Measurements from ENCODE around the gene MSLN. TPM values are rescaled to one million over a fixed set of nuclear protein-coding genes. Genes with fewer than 3 reads are reported as not detected.

The MSLN gene
- total and polyA plus RNA-seq, 2 experiments from 2014 or later, result 0.10 TPM; not detected in 1

DNA sequence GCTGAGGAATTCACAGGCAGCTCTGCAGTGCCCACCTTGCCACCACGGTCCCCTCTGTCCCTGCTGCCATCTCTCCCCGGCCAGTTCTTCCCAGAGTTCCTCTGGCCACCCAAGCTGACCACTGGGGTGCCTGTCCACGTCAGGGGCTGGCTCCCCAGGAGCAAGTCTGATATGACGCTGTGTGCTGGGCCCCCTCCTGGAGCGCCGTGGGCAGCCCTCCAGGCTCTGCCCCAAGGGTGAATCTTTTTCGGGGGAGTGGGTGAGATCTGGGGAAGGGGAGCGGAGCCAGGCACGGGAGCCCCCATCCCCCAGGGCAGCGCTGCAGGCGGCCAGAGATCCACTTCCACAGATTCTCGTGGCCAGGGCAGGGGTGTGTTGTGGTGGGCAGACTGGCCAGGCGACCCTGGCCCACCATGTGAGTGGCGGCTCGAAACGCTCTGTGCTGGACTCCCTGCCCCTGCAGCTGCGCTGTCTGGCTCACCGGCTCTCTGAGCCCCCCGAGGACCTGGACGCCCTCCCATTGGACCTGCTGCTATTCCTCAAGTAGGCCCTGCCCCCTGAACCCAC is 3.7 kb downstream of the MSLN start:
- no peak overlapping the region for H3K27ac ChIP-seq (ENCODE audit: low read depth)
- Mint-ChIP-seq H3K9me3 (no peaks in the 10 kb centered on the region; the same call in 2 of the 3 replicates), H3K27ac (no peak overlapping the region), H3K4me3 (no peak overlapping the region), H3K4me1 (no peaks in the 10 kb centered on the region; the same call in 1 of the 3 replicates), H3K36me3 (ENCODE audit: low read depth) (no peaks in the 10 kb centered on the region), H3K27me3 (ENCODE audit: insufficient read depth, low read depth, poor library complexity) (peaks cover 17% of the 10 kb centered on the region)
- TF ChIP-seq EZH2 (IDR thresholded peaks at IDR 0.05; ENCODE audit: low read depth, unreplicated experiment) (no peak), ZNF331 (CRISPR knock-in tag; IDR thresholded peaks at IDR 0.05; ENCODE audit: low read depth) (no peak), POLR2AphosphoS5 (IDR thresholded peaks at IDR 0.05; ENCODE audit: low read depth) (no peak), JUNB (IDR thresholded peaks at IDR 0.05; ENCODE audit: unreplicated experiment) (no peak)
- no peaks in the 10 kb centered on the region for H3K9me2 ChIP-seq (ENCODE audit: insufficient read depth)
- no peaks in the 10 kb centered on the region for H3K79me2 ChIP-seq (replicated peaks; ENCODE audit: insufficient read depth)
- H3K4me1 ChIP-seq (ENCODE audit: insufficient read depth), result no peaks in the 10 kb centered on the region
- no peaks in the 10 kb centered on the region for H3K36me3 ChIP-seq (ENCODE audit: insufficient read depth)
- DNase-seq (ENCODE audit: low spot score) (no peak), ATAC-seq (no peak)
- H3K27me3 ChIP-seq (ENCODE audit: insufficient read depth), result no peaks in the 10 kb centered on the region
- H4K20me1 ChIP-seq (replicated peaks; ENCODE audit: insufficient read depth), result no peaks in the 10 kb centered on the region
- no peak overlapping the region for H3K4me3 ChIP-seq
- H2AFZ ChIP-seq, result no peak overlapping the region
- no peak overlapping the region for H3K4me2 ChIP-seq
- 0 out of 2 replicates have a peak, but pooled peaks cover 3% of the 10 kb centered on the region for H3F3A ChIP-seq (replicated peaks; ENCODE audit: low read depth)

- no peak overlapping the region for H3K27ac ChIP-seq (ENCODE audit: low read depth)
- no peak overlapping the region for H3K27ac Mint-ChIP-seq
- H3F3A ChIP-seq (replicated peaks; ENCODE audit: low read depth), result 0 out of 2 replicates have a peak, but pooled peaks cover 3% of the 10 kb centered on the region
- no peaks in the 10 kb centered on the region for H4K20me1 ChIP-seq (replicated peaks; ENCODE audit: insufficient read depth)
- no peak overlapping the region for H3K4me2 ChIP-seq
- no peaks in the 10 kb centered on the region; the same call in 2 of the 3 replicates for H3K9me3 Mint-ChIP-seq
- H3K36me3 ChIP-seq (ENCODE audit: insufficient read depth), result no peaks in the 10 kb centered on the region
- no peaks in the 10 kb centered on the region for H3K9me2 ChIP-seq (ENCODE audit: insufficient read depth)
- H3K79me2 ChIP-seq (replicated peaks; ENCODE audit: insufficient read depth), result no peaks in the 10 kb centered on the region
- H3K27me3 Mint-ChIP-seq (ENCODE audit: insufficient read depth, low read depth, poor library complexity), result peaks cover 14% of the 10 kb centered on the region
- H3K4me1 ChIP-seq (ENCODE audit: insufficient read depth), result no peaks in the 10 kb centered on the region
- TF ChIP-seq, protein P1, sequence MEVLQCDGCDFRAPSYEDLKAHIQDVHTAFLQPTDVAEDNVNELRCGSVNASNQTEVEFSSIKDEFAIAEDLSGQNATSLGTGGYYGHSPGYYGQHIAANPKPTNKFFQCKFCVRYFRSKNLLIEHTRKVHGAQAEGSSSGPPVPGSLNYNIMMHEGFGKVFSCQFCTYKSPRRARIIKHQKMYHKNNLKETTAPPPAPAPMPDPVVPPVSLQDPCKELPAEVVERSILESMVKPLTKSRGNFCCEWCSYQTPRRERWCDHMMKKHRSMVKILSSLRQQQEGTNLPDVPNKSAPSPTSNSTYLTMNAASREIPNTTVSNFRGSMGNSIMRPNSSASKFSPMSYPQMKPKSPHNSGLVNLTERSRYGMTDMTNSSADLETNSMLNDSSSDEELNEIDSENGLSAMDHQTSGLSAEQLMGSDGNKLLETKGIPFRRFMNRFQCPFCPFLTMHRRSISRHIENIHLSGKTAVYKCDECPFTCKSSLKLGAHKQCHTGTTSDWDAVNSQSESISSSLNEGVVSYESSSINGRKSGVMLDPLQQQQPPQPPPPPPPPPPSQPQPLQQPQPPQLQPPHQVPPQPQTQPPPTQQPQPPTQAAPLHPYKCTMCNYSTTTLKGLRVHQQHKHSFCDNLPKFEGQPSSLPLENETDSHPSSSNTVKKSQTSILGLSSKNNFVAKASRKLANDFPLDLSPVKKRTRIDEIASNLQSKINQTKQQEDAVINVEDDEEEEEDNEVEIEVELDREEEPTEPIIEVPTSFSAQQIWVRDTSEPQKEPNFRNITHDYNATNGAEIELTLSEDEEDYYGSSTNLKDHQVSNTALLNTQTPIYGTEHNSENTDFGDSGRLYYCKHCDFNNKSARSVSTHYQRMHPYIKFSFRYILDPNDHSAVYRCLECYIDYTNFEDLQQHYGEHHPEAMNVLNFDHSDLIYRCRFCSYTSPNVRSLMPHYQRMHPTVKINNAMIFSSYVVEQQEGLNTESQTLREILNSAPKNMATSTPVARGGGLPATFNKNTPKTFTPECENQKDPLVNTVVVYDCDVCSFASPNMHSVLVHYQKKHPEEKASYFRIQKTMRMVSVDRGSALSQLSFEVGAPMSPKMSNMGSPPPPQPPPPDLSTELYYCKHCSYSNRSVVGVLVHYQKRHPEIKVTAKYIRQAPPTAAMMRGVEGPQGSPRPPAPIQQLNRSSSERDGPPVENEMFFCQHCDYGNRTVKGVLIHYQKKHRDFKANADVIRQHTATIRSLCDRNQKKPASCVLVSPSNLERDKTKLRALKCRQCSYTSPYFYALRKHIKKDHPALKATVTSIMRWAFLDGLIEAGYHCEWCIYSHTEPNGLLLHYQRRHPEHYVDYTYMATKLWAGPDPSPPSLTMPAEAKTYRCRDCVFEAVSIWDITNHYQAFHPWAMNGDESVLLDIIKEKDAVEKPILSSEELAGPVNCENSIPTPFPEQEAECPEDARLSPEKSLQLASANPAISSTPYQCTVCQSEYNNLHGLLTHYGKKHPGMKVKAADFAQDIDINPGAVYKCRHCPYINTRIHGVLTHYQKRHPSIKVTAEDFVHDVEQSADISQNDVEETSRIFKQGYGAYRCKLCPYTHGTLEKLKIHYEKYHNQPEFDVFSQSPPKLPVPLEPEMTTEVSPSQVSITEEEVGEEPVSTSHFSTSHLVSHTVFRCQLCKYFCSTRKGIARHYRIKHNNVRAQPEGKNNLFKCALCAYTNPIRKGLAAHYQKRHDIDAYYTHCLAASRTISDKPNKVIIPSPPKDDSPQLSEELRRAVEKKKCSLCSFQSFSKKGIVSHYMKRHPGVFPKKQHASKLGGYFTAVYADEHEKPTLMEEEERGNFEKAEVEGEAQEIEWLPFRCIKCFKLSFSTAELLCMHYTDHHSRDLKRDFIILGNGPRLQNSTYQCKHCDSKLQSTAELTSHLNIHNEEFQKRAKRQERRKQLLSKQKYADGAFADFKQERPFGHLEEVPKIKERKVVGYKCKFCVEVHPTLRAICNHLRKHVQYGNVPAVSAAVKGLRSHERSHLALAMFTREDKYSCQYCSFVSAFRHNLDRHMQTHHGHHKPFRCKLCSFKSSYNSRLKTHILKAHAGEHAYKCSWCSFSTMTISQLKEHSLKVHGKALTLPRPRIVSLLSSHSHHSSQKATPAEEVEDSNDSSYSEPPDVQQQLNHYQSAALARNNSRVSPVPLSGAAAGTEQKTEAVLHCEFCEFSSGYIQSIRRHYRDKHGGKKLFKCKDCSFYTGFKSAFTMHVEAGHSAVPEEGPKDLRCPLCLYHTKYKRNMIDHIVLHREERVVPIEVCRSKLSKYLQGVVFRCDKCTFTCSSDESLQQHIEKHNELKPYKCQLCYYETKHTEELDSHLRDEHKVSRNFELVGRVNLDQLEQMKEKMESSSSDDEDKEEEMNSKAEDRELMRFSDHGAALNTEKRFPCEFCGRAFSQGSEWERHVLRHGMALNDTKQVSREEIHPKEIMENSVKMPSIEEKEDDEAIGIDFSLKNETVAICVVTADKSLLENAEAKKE (CRISPR knock-in tag; IDR thresholded peaks at IDR 0.05), result no peak
- TF ChIP-seq CTCF (conservative IDR thresholded peaks at IDR 0.05; ENCODE audit: low read depth in 2 of 2) (no peak), STAT1 (IDR thresholded peaks at IDR 0.05; ENCODE audit: unreplicated experiment) (no peak), ZNF331 (CRISPR knock-in tag; IDR thresholded peaks at IDR 0.05; ENCODE audit: low read depth) (no peak), EZH2phosphoT487 (IDR thresholded peaks at IDR 0.05; ENCODE audit: unreplicated experiment) (no peak)
- H3K36me3 Mint-ChIP-seq (ENCODE audit: low read depth), result no peaks in the 10 kb centered on the region
- no peaks in the 10 kb centered on the region for H3K27me3 ChIP-seq (ENCODE audit: insufficient read depth)
- no peak overlapping the region for H3K4me3 Mint-ChIP-seq
- no peak overlapping the region for H3K4me3 ChIP-seq
- no peak overlapping the region for H2AFZ ChIP-seq
- DNase-seq (ENCODE audit: low spot score) (no peak), ATAC-seq (no peak)
- no peaks in the 10 kb centered on the region; the same call in 1 of the 3 replicates for H3K4me1 Mint-ChIP-seq
Measured at GRCh38 chr16:764848-765487, 4.4 kb downstream of the MSLN start.
